GM21528 (cell line): ENCODE results near the gene COIL.
A peak's percentile ranks its signal among the peaks of the same experiment; 100 is the strongest.
"Not testable (repeated sequence)": the region's sequence is repeated elsewhere in the genome, so short reads cannot be mapped to it uniquely, and the experiment has no call there.

Source experiments
- ATAC-seq: cut with Tn5 transposase; IDR thresholded peaks from one replicate; pipeline ENCODE4 v1.9.1; 2021; ENCODE audit warnings: mild to moderate bottlenecking, moderate library complexity; ENCODE audit not compliant: unreplicated experiment, low FRiP score

COIL gene

DNA sequence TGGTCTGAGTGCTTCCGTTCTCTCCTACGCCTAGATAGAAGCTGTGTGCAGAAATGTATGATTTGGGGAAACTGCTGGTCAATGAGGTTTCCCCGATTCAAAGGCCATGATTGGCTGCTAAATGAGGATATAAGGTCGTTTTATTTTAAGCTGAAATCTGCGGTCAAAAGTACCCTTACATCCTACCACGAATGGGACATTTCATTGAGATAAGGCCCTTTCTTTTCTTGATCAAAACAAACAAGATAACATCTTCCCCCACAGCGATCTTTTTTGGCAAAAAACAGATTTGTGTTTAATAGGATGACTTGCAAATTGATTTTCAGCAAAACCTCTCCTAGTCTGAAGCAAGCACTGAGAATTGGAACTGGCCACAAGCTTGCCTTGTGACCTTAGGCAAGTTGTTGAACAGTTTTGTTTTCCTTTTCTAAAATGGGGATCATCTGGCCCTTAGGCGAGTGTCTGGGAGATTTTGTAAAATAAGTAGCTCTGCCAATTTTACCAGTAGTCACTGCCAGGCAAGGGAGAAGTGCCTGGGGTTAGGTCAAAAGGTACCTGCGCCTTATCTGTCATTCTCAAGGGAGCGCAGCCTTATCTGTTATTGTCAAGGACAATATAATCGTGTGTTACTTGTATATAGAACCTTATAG lies 17.7 kb upstream of the COIL start:
- peak; percentile 41 for ATAC-seq

DNA sequence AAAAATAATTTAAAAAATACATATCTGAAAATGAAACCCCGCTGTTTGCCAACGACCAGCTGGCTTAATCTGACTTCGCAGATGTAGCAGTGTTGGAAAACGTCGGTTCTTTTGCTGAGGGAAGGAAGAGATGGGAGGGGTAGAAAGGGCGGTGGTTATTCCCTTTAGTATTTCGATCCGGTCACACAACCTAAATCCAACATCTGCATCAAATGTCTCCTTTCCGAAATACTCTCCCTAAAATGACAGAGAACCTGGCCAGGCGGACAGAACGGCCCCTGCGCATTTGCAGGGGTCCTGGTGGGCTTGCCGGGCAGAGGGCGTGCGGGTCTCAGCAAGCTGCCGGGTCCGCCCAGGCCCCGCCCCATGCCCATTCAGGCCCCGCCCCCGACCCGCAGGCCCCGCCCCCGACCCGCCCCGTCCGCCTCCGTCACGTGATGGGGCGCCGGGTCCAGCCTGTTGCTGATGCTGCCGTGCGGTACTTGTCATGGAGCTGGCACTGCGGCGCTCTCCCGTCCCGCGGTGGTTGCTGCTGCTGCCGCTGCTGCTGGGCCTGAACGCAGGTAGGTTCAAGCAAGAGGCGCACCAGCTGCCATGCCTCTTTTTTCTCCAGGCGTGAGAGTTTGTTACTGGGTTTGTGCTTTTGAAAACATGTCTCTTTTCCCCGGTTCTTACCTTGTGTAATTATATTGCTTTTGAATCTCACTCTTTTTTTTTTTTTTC lies 17.0 kb upstream of the COIL start, which contains the start of gene SCPEP1:
Gene SCPEP1, plus strand, starts transcription at position 459 of the 723 bp plus-strand sequence. Its CDS starts 29 bp downstream, at position 488.
- ATAC-seq: peak; percentile 72

DNA sequence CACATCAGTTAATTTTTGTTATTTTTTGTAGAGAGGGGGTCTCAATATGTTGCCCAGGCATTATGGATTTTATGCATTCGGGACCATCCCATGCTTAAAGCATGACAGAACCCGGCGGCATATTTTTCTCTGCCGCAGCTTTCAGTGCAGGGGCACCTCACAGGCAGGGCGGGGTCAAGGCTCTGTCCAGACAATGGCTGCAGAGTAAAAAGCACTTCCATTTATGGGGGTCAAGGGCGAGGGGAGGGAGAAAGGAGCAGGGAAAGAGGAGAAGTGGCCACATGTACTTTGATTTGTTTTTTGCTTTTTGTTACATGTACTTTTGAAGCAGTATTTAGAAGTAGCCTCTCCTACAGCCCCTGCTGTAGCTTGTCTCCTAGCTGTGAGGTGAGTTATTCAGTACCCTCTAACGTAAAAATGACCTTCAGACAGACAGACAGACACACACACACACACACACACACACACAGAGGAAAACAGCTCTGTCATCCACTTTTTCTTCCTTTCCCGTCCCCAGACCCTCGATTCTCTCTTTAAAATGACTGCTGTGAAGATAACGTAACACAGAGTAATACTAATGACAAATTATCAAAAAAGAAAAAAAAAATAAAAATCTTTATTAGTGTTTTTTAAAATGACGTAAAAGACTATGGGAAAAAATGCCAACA lies 16.2 kb upstream of the COIL start:
- no peak for ATAC-seq

DNA sequence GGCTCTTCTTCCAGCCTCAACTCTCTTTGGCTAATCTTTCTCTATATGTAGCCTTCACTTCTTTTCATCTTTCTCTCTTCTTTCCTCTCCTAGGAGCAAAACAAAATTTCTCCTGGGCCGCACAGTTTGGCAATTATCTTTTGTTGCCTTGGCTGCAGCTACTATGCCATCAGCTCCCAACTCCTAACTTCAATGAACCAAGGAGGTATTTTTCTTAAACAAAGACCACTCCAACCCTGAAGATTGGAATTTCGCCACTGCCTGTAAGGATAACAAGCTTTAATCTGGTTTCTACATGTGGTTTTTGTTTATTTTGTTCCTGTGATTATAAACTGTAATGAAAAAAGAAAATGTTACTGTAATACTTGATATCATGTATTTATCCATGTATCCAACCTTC lies 14.8 kb upstream of the COIL start:
- ATAC-seq: no peak

DNA sequence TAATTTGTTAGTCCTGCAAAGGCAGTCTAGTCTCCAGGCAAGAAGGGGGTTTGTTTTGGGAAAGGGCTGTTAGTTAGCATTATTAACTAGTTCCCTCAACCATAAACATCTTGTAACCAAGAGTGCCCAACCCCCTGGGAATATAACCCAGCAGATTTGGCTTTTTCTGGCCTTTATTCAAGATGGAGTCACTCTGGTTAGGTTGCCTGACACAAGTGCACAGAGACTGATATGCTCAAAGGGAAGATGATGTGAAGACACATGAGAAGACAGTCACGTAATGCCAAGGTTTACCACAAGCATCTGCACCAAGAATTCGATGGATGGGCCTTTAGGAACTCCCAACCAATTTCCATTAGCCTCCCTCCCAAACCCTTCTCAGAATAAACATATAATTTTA lies 13.2 kb upstream of the COIL start:
- no peak for ATAC-seq

DNA sequence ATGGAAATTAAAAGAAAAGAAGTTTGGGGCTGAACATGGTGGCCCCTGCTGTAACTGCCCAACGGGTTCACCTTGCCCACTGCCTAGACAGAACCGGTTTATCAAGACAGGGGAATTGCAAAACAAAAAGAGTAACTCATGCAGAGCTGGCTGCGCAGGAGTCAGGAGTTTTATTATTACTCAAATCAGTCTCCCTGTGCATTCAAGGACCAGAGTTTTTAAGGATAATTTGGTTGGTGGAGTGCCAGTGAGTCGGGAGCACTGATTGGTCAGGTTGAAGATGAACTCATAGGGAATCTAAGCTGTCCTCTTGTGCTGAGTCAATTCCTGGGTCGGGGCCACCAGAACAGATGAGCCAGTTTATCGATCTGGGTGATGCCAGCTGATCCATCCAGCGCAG lies 12.7 kb upstream of the COIL start:
- no peak for ATAC-seq

DNA sequence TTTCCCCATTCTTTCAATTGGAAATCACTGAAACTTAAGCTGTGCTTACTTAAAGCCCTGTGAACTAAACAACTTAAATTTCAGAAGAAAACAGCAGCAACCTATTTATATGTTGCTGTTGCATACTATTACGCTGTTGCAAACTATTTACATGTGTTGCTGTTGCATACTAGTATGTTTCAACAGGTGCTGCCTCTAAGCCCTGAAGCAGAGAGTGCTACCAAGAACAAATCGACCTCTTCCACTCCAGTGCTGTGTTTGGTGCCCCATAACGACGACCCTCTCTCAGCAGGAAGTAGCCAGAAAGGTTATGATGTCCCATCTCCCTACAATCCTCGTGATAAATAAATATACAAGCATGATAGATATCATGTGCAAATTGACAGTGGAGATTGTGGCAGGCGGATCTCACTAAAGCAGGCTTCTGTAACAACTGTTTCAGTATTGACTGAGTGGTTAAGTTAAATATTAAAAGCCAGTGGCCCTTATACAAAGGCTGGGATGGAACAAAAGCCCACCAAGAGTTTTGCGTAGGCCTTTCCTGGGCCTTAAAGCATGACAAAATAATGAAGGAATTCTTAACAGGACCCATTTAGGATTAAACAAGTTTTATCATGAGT lies 11.4 kb upstream of the COIL start:
- no peak for ATAC-seq

DNA sequence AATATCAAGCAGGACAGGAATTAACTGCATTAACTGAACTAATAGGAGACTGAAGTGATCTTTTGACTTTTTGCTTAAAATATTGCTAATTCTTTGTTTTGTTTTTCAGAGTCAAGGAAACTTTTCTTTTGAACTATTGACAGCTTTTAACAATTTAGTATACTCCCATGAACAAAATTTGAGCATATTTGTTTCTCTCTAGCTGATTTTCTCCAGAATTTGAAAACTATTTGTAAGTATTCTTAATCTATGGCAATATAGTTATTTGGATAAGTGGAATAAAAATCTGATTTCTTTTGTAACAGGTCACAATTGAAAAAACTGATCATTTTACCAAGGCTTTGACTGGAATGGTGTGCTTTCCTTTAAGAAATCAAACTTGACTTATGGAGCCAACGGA lies 10.1 kb upstream of the COIL start:
- no peak for ATAC-seq

DNA sequence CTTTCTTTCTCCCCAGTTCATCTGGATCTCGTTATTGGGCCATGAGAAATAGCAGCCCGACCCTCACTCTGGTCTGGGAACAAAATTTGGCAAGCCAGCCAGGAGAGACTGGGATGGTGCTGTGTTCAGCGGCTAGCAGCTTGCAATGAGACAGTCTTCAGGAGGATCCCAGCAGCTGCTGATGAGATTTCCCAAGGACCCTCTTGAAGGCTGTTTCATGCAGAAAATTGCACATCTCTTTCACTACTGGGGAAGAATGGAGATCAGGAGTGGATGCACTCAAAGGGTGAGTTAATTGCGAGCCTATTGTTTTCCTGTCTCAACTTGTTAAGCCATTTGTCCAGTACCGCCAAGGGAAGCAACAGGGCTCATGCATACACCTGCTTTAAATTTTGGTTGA lies 5.5 kb upstream of the COIL start:
- no peak for ATAC-seq

DNA sequence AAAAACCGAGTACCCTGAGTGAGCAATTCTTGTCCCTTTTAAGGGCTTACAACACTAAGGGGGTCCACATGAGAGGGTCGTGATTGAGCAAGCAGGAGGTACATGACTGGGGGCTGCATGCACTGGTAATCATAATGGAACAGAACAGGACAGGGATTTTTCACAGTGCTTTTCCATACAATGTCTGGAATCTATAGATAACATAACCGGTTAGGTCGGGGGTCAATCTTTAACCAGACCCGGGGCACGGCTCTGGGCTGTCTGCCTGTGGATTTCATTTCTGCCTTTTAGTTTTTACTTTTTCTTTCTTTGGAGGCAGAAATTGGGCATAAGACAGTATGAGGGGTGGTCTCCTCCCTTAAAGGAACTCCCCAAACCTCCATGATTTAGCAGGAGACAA lies 4.8 kb upstream of the COIL start:
- ATAC-seq: not testable (repeated sequence)

DNA sequence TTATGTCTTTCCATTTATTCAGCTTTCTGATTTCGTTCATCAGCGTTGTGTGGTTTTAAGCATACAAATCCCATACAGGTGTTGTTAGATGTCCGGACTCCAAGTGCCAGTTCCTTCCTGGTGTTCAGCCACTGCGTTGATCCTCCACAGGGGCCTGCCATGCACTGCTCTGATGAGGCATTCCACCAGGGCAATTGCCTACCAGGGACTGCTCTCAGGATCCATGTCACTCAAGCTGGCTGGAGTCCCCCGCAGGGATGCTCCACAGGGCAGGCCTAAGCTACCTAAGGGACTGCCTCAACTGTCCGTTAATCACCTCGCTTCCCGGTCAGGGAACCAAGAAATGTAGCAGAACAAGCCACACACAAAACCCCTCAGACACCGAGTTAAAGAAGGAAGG lies 4.4 kb upstream of the COIL start:
- not testable (repeated sequence) for ATAC-seq

DNA sequence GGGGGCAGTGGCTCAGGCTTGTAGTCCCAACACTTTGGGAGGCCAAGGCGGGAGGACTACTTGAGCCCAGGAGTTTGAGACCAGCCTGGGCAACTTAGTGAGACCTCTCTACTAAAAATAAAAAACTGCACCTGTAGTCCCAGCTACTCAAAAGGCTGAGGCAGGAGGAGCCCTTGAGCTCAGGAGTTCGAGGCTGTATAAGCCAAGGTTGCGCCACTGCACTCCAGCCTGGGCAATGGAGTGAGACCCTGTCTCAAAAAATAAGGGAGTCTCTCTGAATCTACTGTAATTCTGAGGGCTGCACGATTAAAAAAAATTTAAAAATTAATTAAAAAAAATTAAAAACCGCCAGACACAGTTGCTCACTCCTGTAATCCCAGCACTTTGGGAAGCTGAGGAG lies 3.9 kb downstream of the COIL start:
- ATAC-seq: no peak

DNA sequence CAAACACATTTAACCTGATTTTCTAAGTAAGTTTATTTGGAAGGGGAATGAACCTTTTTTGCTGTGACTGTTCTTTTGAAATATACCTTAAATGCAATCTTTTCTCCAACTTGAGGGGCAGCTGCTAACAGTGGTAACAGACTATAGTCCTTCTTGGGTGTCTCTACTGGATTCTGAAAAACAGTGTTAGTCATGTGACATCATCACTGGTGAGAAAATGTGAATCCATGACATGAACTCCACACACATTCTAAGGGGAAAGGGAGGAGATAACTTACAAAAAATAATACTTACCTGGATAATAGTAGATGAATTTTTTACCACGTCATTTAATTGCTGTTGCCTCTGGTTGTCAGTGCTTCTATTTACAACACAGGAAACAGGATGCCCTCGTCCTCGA lies 11.3 kb downstream of the COIL start:
- no peak for ATAC-seq

DNA sequence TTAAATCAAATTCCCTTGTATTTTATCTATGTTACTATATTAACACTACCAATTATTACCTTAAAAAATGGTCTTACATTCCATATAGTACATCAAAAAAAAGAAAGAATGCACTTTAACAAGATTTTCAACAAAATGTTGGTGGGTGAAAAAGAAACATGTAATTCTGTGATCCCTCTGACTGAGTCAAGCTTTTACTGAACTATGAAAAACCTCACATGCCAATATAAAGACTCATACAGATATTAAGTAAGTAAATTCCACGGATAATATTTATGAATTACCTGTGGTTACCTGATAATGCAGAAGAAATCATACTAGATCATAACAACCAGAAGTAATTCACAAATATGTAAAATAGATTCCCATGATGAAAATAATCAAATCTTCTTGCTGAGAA lies 12.4 kb downstream of the COIL start:
- ATAC-seq: no peak

DNA sequence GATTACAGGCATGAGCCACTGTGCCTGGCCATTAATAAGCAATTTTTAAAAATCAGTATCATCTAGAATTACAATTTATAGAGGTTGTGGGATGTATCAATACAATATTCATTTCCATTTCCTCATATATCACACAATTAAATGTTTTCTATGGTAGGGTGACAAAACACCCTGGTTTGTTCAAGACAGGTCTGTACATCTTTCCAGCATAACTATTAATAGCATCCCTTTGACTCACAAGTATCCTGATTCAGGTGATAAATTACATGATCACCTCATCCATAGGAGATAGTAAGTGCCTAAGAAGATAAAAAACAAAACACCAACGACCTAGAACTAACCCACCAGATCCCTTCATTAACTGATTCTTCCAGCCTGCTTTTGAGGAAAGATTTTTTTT lies 13.1 kb downstream of the COIL start:
- no peak for ATAC-seq

DNA sequence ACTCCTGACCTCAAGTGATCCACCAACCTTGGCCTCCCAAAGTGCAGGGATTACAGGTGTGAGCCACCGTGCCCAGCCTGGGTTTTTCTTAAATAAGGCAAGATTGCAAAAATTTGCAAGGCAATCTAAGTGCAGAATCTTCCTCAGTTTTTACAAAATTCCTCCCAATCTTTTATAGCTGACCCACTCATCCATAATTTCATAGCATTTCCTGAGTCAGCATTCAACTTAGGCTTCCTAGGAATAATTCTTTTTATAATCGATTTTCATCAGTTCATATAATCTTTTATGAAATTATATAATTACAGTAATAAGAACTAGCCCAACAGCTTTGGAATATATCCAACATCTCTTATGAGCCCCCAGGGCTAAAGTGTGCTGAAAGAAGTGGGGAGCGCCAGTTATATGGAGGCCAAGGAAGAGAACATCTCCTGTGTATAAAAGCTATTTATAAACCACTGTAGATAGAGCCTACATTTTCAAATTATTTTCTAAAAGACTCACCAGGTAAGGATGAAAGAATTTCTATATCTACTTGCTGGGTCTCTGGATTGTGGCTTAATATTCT lies 14.8 kb downstream of the COIL start:
- no peak for ATAC-seq

DNA sequence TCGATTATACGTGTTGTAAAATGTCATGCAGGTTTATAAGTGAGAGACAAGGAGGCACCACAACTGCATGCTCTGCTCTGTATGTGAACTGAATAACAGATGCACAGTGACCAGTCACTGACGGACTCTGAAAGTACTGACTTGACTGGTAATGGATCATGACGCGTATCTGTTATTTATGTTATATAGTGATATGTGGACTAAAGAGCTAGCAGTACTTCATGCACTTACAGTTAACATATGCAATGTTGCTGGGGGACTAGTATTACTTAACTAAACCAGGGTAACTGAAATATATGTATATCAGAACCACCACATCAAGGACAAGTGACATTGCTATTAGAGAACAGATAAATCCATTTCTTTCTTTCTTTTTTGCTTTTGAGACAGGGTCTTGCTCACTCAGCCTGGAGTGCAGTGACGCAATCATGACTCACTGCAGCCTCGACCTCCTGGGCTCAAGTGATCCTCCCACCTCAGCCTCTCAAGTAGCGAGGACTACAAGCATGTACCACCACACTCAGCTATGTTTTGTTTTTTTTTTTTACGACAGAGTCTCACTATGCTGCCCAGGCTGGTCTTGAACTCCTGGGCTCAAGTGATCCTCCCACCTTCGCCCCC lies 17.2 kb downstream of the COIL start:
- no peak for ATAC-seq

DNA sequence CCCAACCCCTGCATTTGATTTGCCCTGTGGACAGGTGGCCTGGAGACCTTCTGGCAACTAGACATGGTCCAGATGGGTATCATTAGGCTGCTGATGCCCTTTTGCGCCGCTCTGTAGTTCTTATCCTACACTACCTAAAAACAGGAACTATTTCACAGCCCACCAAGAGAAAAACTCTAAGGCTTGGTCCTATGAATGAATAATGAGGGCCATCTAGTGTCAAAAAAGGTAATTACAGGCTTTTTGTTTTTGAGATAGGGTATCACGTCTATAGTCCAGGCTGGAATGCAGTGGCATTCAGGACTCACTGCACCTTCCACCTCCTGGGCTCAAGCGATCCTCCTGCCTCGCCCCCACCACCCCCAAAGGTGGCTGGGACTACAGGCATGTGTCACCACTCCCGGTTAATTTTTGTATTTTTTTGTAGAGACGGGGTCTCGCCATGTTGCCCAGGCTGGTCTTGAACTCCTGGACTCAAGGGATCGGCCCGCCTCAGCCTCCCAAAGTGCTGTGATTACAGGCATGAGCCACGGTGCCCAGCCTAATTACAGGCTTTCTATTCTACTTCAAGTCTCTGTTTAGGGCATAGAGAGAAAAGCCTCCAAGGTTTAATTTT lies 20.9 kb downstream of the COIL start:
- ATAC-seq: no peak

DNA sequence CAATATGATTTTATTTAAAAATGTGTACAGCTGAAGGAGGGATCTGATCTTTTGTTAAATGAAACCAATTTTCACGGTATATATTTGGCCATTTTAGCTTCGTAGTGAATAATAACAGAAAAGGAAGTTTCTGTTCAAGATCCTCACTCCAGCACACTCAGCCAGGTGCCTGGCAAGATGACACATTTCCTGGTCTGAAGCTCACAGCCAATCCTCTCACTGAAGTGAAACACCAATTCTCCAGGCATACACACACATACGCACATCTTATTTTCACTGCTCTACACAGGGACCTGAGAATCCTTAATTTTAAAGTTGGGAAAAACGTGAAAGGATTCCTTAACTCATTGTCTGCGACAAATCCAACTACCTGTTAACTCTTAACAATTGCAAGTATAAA lies 22.6 kb downstream of the COIL start:
- ATAC-seq: not testable (repeated sequence)

DNA sequence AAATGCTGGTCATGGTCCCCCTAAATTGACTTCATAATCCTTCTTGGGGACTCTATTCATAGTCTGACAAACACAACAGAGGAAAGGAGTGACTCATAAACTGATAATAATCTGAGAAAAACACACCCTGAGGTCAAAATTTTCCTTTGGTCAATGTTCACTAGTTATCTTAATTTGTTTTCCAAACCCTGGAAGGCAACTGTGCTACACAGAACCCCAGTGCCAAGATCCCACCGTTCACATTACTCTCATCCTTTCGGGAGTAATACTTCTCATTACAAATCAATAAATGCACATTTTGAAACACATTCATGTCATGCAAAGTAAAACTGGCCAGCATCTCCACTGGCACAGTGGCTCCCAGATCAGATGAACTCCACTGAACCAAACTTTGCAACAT lies 23.2 kb downstream of the COIL start:
- ATAC-seq: no peak
